ENCODE data around the gene UGT1A8. TPM values are rescaled to one million over a fixed set of nuclear protein-coding genes. Genes with fewer than 3 reads are reported as not detected.

Gene UGT1A8
- total RNA-seq, 2 experiments from 2014 or later, result not detected

DNA sequence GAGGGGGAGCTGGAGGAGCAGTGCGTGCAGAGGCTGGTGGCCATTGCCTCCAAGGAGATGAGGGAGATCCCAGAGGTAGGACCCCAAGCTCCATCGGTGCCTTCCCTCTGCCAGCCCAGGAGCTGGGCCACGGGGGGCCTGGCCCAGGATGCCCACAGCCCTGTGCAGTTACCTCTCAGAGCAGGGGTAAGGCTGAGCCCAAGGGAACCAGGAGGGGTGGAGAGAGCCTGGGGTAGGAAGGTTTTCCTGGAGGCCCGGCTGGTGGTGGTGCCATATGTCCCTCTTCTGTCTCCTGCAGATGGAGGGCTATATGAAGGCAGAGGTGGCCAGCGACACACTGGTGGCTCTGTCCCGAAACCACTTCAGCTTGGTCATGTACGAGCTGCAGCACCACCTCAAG, 172.1 kb downstream of the UGT1A8 start:
- H3K4me3 Mint-ChIP-seq, result no peak overlapping the region
- no peak overlapping the region for H3K4me3 ChIP-seq (ENCODE audit: low read length)
- peaks cover 0 to 5% of the 10 kb centered on the region in 2 experiments for H3K27me3 ChIP-seq (ENCODE audit: control insufficient read depth in 1 of 2, insufficient read depth in 2 of 2, low read length in 2 of 2)
- peaks cover 12% of the 10 kb centered on the region for H3K27me3 Mint-ChIP-seq
- no peaks in the 10 kb centered on the region for H3K9me3 Mint-ChIP-seq
- peaks cover 0 to 8% of the 10 kb centered on the region in 2 experiments for H3K9me3 ChIP-seq (ENCODE audit: control insufficient read depth in 1 of 2, insufficient read depth in 1 of 2, low read length in 2 of 2)
- ATAC-seq (ENCODE audit: poor library complexity) (no peak), DNase-seq (no peak)
- ChIA-PET CTCF (no interaction called here), POLR2A (no interaction called here)
- H3K36me3 ChIP-seq (ENCODE audit: insufficient read depth, low read length), result no peaks in the 10 kb centered on the region
- H3K36me3 Mint-ChIP-seq (ENCODE audit: low read depth), result no peaks in the 10 kb centered on the region
- no peak overlapping the region for H3K27ac ChIP-seq (ENCODE audit: low read depth in 1 of 2, low read length in 2 of 2)
- H3K27ac Mint-ChIP-seq, result no peak overlapping the region
- H3K4me1 ChIP-seq (ENCODE audit: insufficient read depth, low read length), result no peaks in the 10 kb centered on the region
- no peaks in the 10 kb centered on the region for H3K4me1 Mint-ChIP-seq (ENCODE audit: low read depth)
- TF ChIP-seq, protein P1, sequence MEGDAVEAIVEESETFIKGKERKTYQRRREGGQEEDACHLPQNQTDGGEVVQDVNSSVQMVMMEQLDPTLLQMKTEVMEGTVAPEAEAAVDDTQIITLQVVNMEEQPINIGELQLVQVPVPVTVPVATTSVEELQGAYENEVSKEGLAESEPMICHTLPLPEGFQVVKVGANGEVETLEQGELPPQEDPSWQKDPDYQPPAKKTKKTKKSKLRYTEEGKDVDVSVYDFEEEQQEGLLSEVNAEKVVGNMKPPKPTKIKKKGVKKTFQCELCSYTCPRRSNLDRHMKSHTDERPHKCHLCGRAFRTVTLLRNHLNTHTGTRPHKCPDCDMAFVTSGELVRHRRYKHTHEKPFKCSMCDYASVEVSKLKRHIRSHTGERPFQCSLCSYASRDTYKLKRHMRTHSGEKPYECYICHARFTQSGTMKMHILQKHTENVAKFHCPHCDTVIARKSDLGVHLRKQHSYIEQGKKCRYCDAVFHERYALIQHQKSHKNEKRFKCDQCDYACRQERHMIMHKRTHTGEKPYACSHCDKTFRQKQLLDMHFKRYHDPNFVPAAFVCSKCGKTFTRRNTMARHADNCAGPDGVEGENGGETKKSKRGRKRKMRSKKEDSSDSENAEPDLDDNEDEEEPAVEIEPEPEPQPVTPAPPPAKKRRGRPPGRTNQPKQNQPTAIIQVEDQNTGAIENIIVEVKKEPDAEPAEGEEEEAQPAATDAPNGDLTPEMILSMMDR (IDR thresholded peaks at IDR 0.05), result no peak
- intact Hi-C loops (cut with DNase I, micrococcal nuclease), result no loop called here

DNA sequence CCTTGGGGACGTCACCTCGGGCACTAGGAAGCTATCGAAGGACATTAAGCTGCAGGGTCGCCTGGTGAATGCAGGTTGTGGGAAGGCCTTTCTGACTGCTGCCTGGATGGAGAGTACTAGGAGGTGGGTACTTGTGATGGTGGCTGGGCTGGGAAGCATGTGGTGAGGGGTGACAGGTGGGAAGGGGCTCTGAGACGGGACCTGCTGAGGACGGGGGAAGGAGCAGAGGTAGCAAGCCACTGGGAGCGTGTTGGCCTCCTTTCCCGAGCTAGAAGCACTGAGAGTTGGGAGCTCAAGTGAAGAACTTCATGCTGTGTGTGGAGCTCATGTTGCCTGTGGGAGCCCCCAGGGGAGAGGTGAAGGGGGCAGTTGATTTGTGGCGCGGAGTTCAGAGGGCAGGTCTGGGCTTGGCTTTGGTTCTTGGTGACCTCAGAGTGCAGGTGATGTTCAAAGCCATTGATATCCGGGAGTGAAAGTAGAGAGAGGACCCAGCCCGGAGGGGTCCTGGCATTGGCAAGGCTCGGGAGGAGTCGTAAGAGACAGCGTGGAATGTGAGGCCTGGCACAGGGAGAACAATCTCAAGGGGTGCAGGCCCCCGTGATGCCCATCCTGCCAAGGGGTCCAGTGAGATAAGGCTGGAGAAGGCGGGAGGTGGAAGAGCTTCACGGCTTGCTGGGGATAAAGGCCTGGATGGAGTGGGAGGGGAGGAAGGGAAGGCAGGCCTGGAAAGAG, 173.9 kb downstream of the UGT1A8 start:
- Mint-ChIP-seq H3K27me3 (peaks cover 2% of the 10 kb centered on the region), H3K9me3 (no peaks in the 10 kb centered on the region), H3K4me3 (no peak overlapping the region), H3K4me1 (ENCODE audit: low read depth) (no peaks in the 10 kb centered on the region), H3K36me3 (ENCODE audit: low read depth) (no peaks in the 10 kb centered on the region), H3K27ac (no peak overlapping the region)
- H3K4me3 ChIP-seq (ENCODE audit: low read length), result no peak overlapping the region
- no peak for ATAC-seq (ENCODE audit: poor library complexity)
- H3K27ac ChIP-seq (ENCODE audit: low read depth in 1 of 2, low read length in 2 of 2), result no peak overlapping the region
- no peak for DNase-seq
- H3K4me1 ChIP-seq (ENCODE audit: insufficient read depth, low read length), result no peaks in the 10 kb centered on the region
- POLR2A ChIA-PET, result no interaction called here
- H3K36me3 ChIP-seq (ENCODE audit: insufficient read depth, low read length), result no peaks in the 10 kb centered on the region
- H3K27me3 ChIP-seq (ENCODE audit: control insufficient read depth in 1 of 2, insufficient read depth in 2 of 2, low read length in 2 of 2), result no peaks in the 10 kb centered on the region
- intact Hi-C loops (cut with DNase I, micrococcal nuclease), result no loop called here
- CTCF ChIA-PET, result no interaction called here
- peaks cover 0 to 8% of the 10 kb centered on the region in 2 experiments for H3K9me3 ChIP-seq (ENCODE audit: control insufficient read depth in 1 of 2, insufficient read depth in 1 of 2, low read length in 2 of 2)
- TF ChIP-seq, protein P1 (IDR thresholded peaks at IDR 0.05), result no peak

DNA sequence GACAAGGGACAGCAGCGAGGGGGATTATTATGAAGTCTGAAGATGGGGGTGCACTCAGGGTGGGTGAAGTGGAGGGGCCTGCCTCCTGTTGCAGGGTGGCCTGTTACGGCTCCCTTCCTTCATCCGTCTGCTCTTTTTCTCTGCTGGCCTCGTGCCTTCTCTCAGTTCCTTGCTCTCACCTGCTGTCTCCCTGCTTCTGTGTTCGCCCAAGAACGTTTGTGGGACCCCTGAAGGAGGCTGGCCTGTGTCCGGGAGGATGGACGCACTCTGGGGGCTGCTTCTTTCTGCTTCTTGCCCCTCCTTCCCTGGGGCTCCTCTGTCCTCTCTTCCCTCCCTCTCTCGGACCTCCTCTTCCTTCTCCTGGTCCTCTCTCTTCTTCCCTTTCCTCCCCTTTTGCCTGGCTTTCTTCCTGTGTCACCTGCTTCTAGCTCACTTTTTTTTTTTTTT, 174.5 kb downstream of the UGT1A8 start:
- ChIA-PET CTCF (no interaction called here), POLR2A (no interaction called here)
- H3K4me1 ChIP-seq (ENCODE audit: insufficient read depth, low read length), result no peaks in the 10 kb centered on the region
- H3K36me3 ChIP-seq (ENCODE audit: insufficient read depth, low read length), result no peaks in the 10 kb centered on the region
- no peaks in the 10 kb centered on the region for H3K36me3 Mint-ChIP-seq (ENCODE audit: low read depth)
- H3K27ac ChIP-seq (ENCODE audit: low read depth in 1 of 2, low read length in 2 of 2), result no peak overlapping the region
- no peaks in the 10 kb centered on the region for H3K27me3 ChIP-seq (ENCODE audit: control insufficient read depth in 1 of 2, insufficient read depth in 2 of 2, low read length in 2 of 2)
- no peak for DNase-seq
- TF ChIP-seq, protein P1 (IDR thresholded peaks at IDR 0.05), result no peak
- intact Hi-C loops (cut with DNase I, micrococcal nuclease), result no loop called here
- H3K9me3 ChIP-seq (ENCODE audit: control insufficient read depth in 1 of 2, insufficient read depth in 1 of 2, low read length in 2 of 2), result peaks cover 0 to 8% of the 10 kb centered on the region in 2 experiments
- no peaks in the 10 kb centered on the region for H3K9me3 Mint-ChIP-seq
- no peak overlapping the region for H3K4me3 Mint-ChIP-seq
- no peak overlapping the region for H3K27ac Mint-ChIP-seq
- no peaks in the 10 kb centered on the region for H3K4me1 Mint-ChIP-seq (ENCODE audit: low read depth)
- H3K4me3 ChIP-seq (ENCODE audit: low read length), result no peak overlapping the region
- H3K27me3 Mint-ChIP-seq, result no peaks in the 10 kb centered on the region
- no peak for ATAC-seq (ENCODE audit: poor library complexity)
